Naive thymus-derived CD8-positive, alpha-beta T cell (primary cell): ENCODE results near the gene ADGRL2. TPM values are rescaled to one million over a fixed set of nuclear protein-coding genes. Genes with fewer than 3 reads are reported as not detected.
A peak's percentile ranks its signal among the peaks of the same experiment; 100 is the strongest.

ENCODE experiments used
- ATAC-seq, 2 donors: fragments of 150-1000 bp; cut with Tn5 transposase in 1 of 2; sonication (Bioruptor Pico), chemical (Tn5 transposase) in 1 of 2; 1 replicate in 1 of 2; 2 replicates in 1 of 2; pipeline ENCODE4 v1.10.0; 2021; ENCODE audit warnings: mild to moderate bottlenecking in 2 of 2, moderate library complexity in 2 of 2
- POLR2A ChIA-PET: fragments of 350-600 bp; sonication (Branson Sonifier 250); formaldehyde crosslinking; loops from one replicate; lab custom pipeline; 2021; ENCODE audit warnings: antibody characterized with exemption; lab: Charles Lee
- DNase-seq, 10 donors: peaks; one replicate each; pipeline versions ENCODE4 v3.0.0 to v3.0.0-alpha.2; 2020 to 2022
- H3K27ac Mint-ChIP-seq, 10 donors: one replicate each; pipeline ENCODE4 v1.8.0; 2020 to 2022; ENCODE audit warnings: mild to moderate bottlenecking in 10 of 10, mixed read lengths in 10 of 10, moderate library complexity in 4 of 10, inconsistent platforms in 1 of 10
- H3K27me3 Mint-ChIP-seq, 5 donors: one replicate each; pipeline ENCODE4 v1.8.0; 2021 to 2022; ENCODE audit warnings: mixed read lengths in 5 of 5
- H3K36me3 Mint-ChIP-seq, 3 donors: one replicate each; pipeline ENCODE4 v1.8.0; 2020 to 2022; ENCODE audit warnings: mixed read lengths in 3 of 3, mild to moderate bottlenecking in 2 of 3, inconsistent platforms in 1 of 3
- H3K4me1 Mint-ChIP-seq, 4 donors: one replicate each; pipeline ENCODE4 v1.8.0; 2021 to 2022; ENCODE audit warnings: mixed read lengths in 4 of 4
- H3K4me3 Mint-ChIP-seq, 10 donors: one replicate each; pipeline ENCODE4 v1.8.0; 2020 to 2022; ENCODE audit warnings: mild to moderate bottlenecking in 10 of 10, mixed read lengths in 10 of 10, moderate library complexity in 6 of 10, inconsistent platforms in 1 of 10
- H3K9me3 Mint-ChIP-seq, 9 donors: one replicate each; pipeline ENCODE4 v1.8.0; 2020 to 2022; ENCODE audit warnings: mixed read lengths in 9 of 9, mild to moderate bottlenecking in 3 of 9, inconsistent platforms in 1 of 9, moderate library complexity in 1 of 9
- polyA plus RNA-seq, 3 donors: library from polyadenylated mRNA; unstranded; fragments of 300-500 nt; fragmentation: Illumina TruSeq; gene quantifications; one replicate each; pipeline ENCODE4 v1.2.3, GENCODE V29; 2021
- total RNA-seq, 8 experiments: library from RNA in 2 of 8; stranded (reverse) in 2 of 8; gene quantifications; one replicate each; pipeline ENCODE4 v1.2.3 and lab custom pipeline; 2021 to 2026

The ADGRL2 gene
- total and polyA plus RNA-seq, 5 experiments from 2014 or later, result not detected

- peaks cover 0 to 9% (median 0%) of the 10 kb centered on the region in 9 donors for H3K9me3 Mint-ChIP-seq
- H3K4me3 Mint-ChIP-seq, result no peak overlapping the region
- no peak overlapping the region for H3K27ac Mint-ChIP-seq
- no peaks in the 10 kb centered on the region for H3K27me3 Mint-ChIP-seq
- DNase-seq (no peak), ATAC-seq (no peak)
- H3K4me1 Mint-ChIP-seq, result no peaks in the 10 kb centered on the region
- POLR2A ChIA-PET, result no interaction called here
- no peaks in the 10 kb centered on the region for H3K36me3 Mint-ChIP-seq
Measured at GRCh38 chr1:81912383-81912782, 111.6 kb downstream of the ADGRL2 start.

GRCh38 chr1:81915937-81916336, 115.2 kb downstream of the ADGRL2 start:
- Mint-ChIP-seq H3K27ac (no peak overlapping the region), H3K4me1 (no peaks in the 10 kb centered on the region), H3K27me3 (no peaks in the 10 kb centered on the region), H3K9me3 (peaks cover 0 to 7% (median 0%) of the 10 kb centered on the region in 9 donors), H3K36me3 (no peaks in the 10 kb centered on the region), H3K4me3 (no peak overlapping the region)
- DNase-seq (no peak), ATAC-seq (no peak)
- POLR2A ChIA-PET, result no interaction called here

GRCh38 chr1:81920245-81920740, 119.6 kb downstream of the ADGRL2 start:
- Mint-ChIP-seq H3K4me1 (no peaks in the 10 kb centered on the region), H3K4me3 (no peak overlapping the region), H3K27me3 (no peaks in the 10 kb centered on the region), H3K9me3 (peaks cover 0 to 7% (median 0%) of the 10 kb centered on the region in 9 donors), H3K27ac (no peak overlapping the region), H3K36me3 (no peaks in the 10 kb centered on the region)
- DNase-seq (no peak), ATAC-seq (no peak)
- POLR2A ChIA-PET, result no interaction called here

- Mint-ChIP-seq H3K4me3 (no peak overlapping the region), H3K36me3 (no peaks in the 10 kb centered on the region), H3K9me3 (peaks cover 0 to 6% (median 0%) of the 10 kb centered on the region in 9 donors), H3K27ac (no peak overlapping the region), H3K27me3 (no peaks in the 10 kb centered on the region), H3K4me1 (no peaks in the 10 kb centered on the region)
- POLR2A ChIA-PET, result no interaction called here
- DNase-seq, result no peak
- ATAC-seq, result no peak
Measured at GRCh38 chr1:81920886-81921285, 120.2 kb downstream of the ADGRL2 start.

- Mint-ChIP-seq H3K4me3 (no peak overlapping the region), H3K9me3 (peaks cover 0 to 5% (median 0%) of the 10 kb centered on the region in 9 donors), H3K27ac (no peak overlapping the region), H3K4me1 (no peaks in the 10 kb centered on the region), H3K36me3 (no peaks in the 10 kb centered on the region), H3K27me3 (no peaks in the 10 kb centered on the region)
- POLR2A ChIA-PET, result no interaction called here
- no peak for DNase-seq
- no peak for ATAC-seq
Measured at GRCh38 chr1:81921344-81921743, 120.6 kb downstream of the ADGRL2 start.

GRCh38 chr1:81921851-81922462, 121.2 kb downstream of the ADGRL2 start:
- DNase-seq (no peak), ATAC-seq (no peak)
- H3K27ac Mint-ChIP-seq, result no peak overlapping the region
- no peaks in the 10 kb centered on the region for H3K27me3 Mint-ChIP-seq
- H3K36me3 Mint-ChIP-seq, result no peaks in the 10 kb centered on the region
- H3K9me3 Mint-ChIP-seq, result peaks cover 0 to 5% (median 0%) of the 10 kb centered on the region in 9 donors
- no peaks in the 10 kb centered on the region for H3K4me1 Mint-ChIP-seq
- no peak overlapping the region for H3K4me3 Mint-ChIP-seq
- POLR2A ChIA-PET, result no interaction called here

- POLR2A ChIA-PET, result no interaction called here
- DNase-seq (no peak), ATAC-seq (no peak)
- no peak overlapping the region for H3K4me3 Mint-ChIP-seq
- no peaks in the 10 kb centered on the region for H3K4me1 Mint-ChIP-seq
- H3K27ac Mint-ChIP-seq, result no peak overlapping the region
- no peaks in the 10 kb centered on the region for H3K27me3 Mint-ChIP-seq
- H3K9me3 Mint-ChIP-seq, result peaks cover 0 to 5% (median 0%) of the 10 kb centered on the region in 9 donors
- no peaks in the 10 kb centered on the region for H3K36me3 Mint-ChIP-seq
Measured at GRCh38 chr1:81922955-81923354, 122.2 kb downstream of the ADGRL2 start.

GRCh38 chr1:81929106-81929505, 128.4 kb downstream of the ADGRL2 start:
- Mint-ChIP-seq H3K36me3 (no peaks in the 10 kb centered on the region), H3K9me3 (peaks cover 0 to 2% (median 0%) of the 10 kb centered on the region in 9 donors), H3K27ac (no peak overlapping the region), H3K4me3 (no peak overlapping the region), H3K27me3 (no peaks in the 10 kb centered on the region), H3K4me1 (no peaks in the 10 kb centered on the region)
- ATAC-seq (no peak), DNase-seq (no peak)
- POLR2A ChIA-PET, result no interaction called here

GRCh38 chr1:81936853-81937252, 136.1 kb downstream of the ADGRL2 start:
- peak in 1 of 2 donors; percentile 16 for ATAC-seq

GRCh38 chr1:81937791-81938450, 137.2 kb downstream of the ADGRL2 start:
- H3K27ac Mint-ChIP-seq, result no peak overlapping the region
- DNase-seq, result no peak
- H3K4me1 Mint-ChIP-seq, result no peaks in the 10 kb centered on the region
- no peak for ATAC-seq
- no peaks in the 10 kb centered on the region for H3K36me3 Mint-ChIP-seq
- no peaks in the 10 kb centered on the region for H3K27me3 Mint-ChIP-seq
- peaks cover 0 to 6% (median 0%) of the 10 kb centered on the region in 9 donors for H3K9me3 Mint-ChIP-seq
- H3K4me3 Mint-ChIP-seq, result no peak overlapping the region
- POLR2A ChIA-PET, result no interaction called here

More at GRCh38 chr1:81936853-81937252, 136.1 kb downstream of the ADGRL2 start:
- no peak for DNase-seq
- no peak overlapping the region for H3K27ac Mint-ChIP-seq
- no peaks in the 10 kb centered on the region for H3K27me3 Mint-ChIP-seq
- no peak overlapping the region for H3K4me3 Mint-ChIP-seq
- peaks cover 0 to 4% (median 0%) of the 10 kb centered on the region in 9 donors for H3K9me3 Mint-ChIP-seq
- POLR2A ChIA-PET, result no interaction called here
- H3K36me3 Mint-ChIP-seq, result no peaks in the 10 kb centered on the region
- H3K4me1 Mint-ChIP-seq, result no peaks in the 10 kb centered on the region

- H3K4me1 Mint-ChIP-seq, result no peaks in the 10 kb centered on the region
- H3K9me3 Mint-ChIP-seq, result peaks cover 0 to 3% (median 0%) of the 10 kb centered on the region in 9 donors
- no peaks in the 10 kb centered on the region for H3K36me3 Mint-ChIP-seq
- no peak for ATAC-seq
- no peak overlapping the region for H3K4me3 Mint-ChIP-seq
- no peak overlapping the region for H3K27ac Mint-ChIP-seq
- POLR2A ChIA-PET, result no interaction called here
- DNase-seq, result no peak
- H3K27me3 Mint-ChIP-seq, result no peaks in the 10 kb centered on the region
Measured at GRCh38 chr1:81948495-81948894, 147.8 kb downstream of the ADGRL2 start.

- no peaks in the 10 kb centered on the region for H3K36me3 Mint-ChIP-seq
- no peak for DNase-seq
- H3K27me3 Mint-ChIP-seq, result no peaks in the 10 kb centered on the region
- H3K4me1 Mint-ChIP-seq, result no peaks in the 10 kb centered on the region
- POLR2A ChIA-PET, result no interaction called here
- H3K9me3 Mint-ChIP-seq, result peaks cover 0 to 2% (median 0%) of the 10 kb centered on the region in 9 donors
- no peak overlapping the region for H3K4me3 Mint-ChIP-seq
- no peak overlapping the region for H3K27ac Mint-ChIP-seq
- no peak for ATAC-seq
Measured at GRCh38 chr1:81949421-81949820, 148.7 kb downstream of the ADGRL2 start.

GRCh38 chr1:81950037-81950436, 149.3 kb downstream of the ADGRL2 start:
- POLR2A ChIA-PET, result no interaction called here
- no peaks in the 10 kb centered on the region for H3K4me1 Mint-ChIP-seq
- no peak for ATAC-seq
- no peaks in the 10 kb centered on the region for H3K27me3 Mint-ChIP-seq
- H3K9me3 Mint-ChIP-seq, result peaks cover 0 to 2% (median 0%) of the 10 kb centered on the region in 9 donors
- no peak overlapping the region for H3K27ac Mint-ChIP-seq
- H3K36me3 Mint-ChIP-seq, result no peaks in the 10 kb centered on the region
- no peak for DNase-seq
- H3K4me3 Mint-ChIP-seq, result no peak overlapping the region
